ENCODE results near the gene SENP1.

Gene SENP1

GRCh38 chr12:48036818-48037217, 69.1 kb downstream of the SENP1 start:
- DNase-seq (ENCODE audit: low spot score): no peak

GRCh38 chr12:48034835-48035805, 70.8 kb downstream of the SENP1 start:
- no peak for DNase-seq (ENCODE audit: low spot score)

GRCh38 chr12:48033451-48033850, 72.4 kb downstream of the SENP1 start:
- no peak for DNase-seq (ENCODE audit: low spot score)

- no peak for DNase-seq (ENCODE audit: low spot score)
Observed at GRCh38 chr12:48032597-48032996, 73.3 kb downstream of the SENP1 start.

- DNase-seq (ENCODE audit: low spot score): no peak
Observed at GRCh38 chr12:48031135-48031960, 74.5 kb downstream of the SENP1 start.

- no peak for DNase-seq (ENCODE audit: low spot score)
Observed at GRCh38 chr12:48030173-48030650, 75.7 kb downstream of the SENP1 start.

GRCh38 chr12:48029491-48030172, 76.2 kb downstream of the SENP1 start:
- no peak for DNase-seq (ENCODE audit: low spot score)

GRCh38 chr12:48028541-48029431, 77.1 kb downstream of the SENP1 start:
- DNase-seq (ENCODE audit: low spot score): no peak

GRCh38 chr12:48027183-48028002, 78.5 kb downstream of the SENP1 start:
- no peak for DNase-seq (ENCODE audit: low spot score)

GRCh38 chr12:48026060-48026827, 79.6 kb downstream of the SENP1 start:
- no peak for DNase-seq (ENCODE audit: low spot score)

GRCh38 chr12:48025281-48025680, 80.6 kb downstream of the SENP1 start:
- DNase-seq (ENCODE audit: low spot score): no peak

- DNase-seq (ENCODE audit: low spot score): no peak
Observed at GRCh38 chr12:48024735-48025134, 81.1 kb downstream of the SENP1 start.

GRCh38 chr12:48023386-48023785, 82.5 kb downstream of the SENP1 start:
- no peak for DNase-seq (ENCODE audit: low spot score)

- DNase-seq (ENCODE audit: low spot score): no peak
Observed at GRCh38 chr12:48022676-48023385, 83.0 kb downstream of the SENP1 start.

GRCh38 chr12:48022180-48022521, 83.7 kb downstream of the SENP1 start:
- DNase-seq (ENCODE audit: low spot score): no peak

- DNase-seq (ENCODE audit: low spot score): no peak
Observed at GRCh38 chr12:48021485-48022179, 84.2 kb downstream of the SENP1 start.

- no peak for DNase-seq (ENCODE audit: low spot score)
Observed at GRCh38 chr12:48019639-48020265, 86.1 kb downstream of the SENP1 start.

GRCh38 chr12:48018618-48018995, 87.3 kb downstream of the SENP1 start:
- no peak for DNase-seq (ENCODE audit: low spot score)
